Measurements from ENCODE around the gene NPDC1.
A peak's percentile ranks its signal among the peaks of the same experiment; 100 is the strongest.

The NPDC1 gene

DNA sequence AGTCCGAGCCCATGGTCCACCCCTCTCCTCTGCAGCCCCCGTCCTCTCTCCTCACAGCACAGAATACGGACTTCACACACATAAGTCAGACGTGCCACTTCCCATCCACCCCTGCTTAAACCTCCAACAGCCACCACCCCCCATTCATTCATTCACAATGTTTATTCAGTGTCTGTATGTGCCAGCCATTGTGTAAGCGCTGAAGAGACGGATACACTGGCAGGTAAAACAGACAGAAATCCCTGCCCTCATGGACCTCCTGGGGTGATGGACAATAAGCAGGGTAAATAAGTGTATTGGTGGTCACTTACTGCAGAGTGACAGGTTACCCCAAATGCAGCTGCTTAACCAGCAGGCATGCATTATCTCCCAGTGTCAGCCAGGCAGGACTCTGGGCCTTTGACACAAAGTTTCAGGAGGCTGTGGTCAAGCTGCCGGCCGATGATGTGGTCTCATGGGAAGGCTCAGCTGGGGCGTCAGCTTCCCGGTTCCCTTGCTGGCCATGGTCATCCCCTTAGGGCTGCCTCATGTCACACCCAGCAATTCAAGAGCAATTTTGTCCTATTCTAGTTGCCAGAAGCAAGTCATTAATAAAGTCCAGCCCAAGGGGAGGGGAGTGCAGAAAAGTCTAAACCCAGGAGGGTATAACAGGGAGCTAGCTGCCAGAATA is 55.6 kb downstream of the NPDC1 start:
- DNase-seq (ENCODE audit: low spot score) = no peak
- TF ChIP-seq, protein P1, sequence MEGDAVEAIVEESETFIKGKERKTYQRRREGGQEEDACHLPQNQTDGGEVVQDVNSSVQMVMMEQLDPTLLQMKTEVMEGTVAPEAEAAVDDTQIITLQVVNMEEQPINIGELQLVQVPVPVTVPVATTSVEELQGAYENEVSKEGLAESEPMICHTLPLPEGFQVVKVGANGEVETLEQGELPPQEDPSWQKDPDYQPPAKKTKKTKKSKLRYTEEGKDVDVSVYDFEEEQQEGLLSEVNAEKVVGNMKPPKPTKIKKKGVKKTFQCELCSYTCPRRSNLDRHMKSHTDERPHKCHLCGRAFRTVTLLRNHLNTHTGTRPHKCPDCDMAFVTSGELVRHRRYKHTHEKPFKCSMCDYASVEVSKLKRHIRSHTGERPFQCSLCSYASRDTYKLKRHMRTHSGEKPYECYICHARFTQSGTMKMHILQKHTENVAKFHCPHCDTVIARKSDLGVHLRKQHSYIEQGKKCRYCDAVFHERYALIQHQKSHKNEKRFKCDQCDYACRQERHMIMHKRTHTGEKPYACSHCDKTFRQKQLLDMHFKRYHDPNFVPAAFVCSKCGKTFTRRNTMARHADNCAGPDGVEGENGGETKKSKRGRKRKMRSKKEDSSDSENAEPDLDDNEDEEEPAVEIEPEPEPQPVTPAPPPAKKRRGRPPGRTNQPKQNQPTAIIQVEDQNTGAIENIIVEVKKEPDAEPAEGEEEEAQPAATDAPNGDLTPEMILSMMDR (conservative IDR thresholded peaks at IDR 0.05; ENCODE audit: low read depth) = no peak
- H3K27ac ChIP-seq = peak overlapping the region; percentile 93
- CTCF ChIA-PET = interaction anchor here (0.6 to 1.1 kb wide), 2 partner anchors 9 to 188 kb away, joined by 3 read pairs; no protein-coding TSS in a partner anchor
- POLR2A ChIA-PET (ENCODE audit: low non-redundant PET) = no interaction called here
